GM23248 (cell line): ENCODE data around the gene CDR2. TPM values are rescaled to one million over a fixed set of nuclear protein-coding genes. Genes with fewer than 3 reads are reported as not detected.

Source experiments
- DNase-seq: peaks from one replicate; pipeline ENCODE4 v3.0.0-alpha.2; 2015
- H2AFZ ChIP-seq: fragments of 200-600 bp; sonication (generic); 2 replicates; pipeline ENCODE4 v1.6.1; 2016; ENCODE audit warnings: antibody characterized with exemption
- H3F3A ChIP-seq: fragments of 200-600 bp; sonication (generic); 2 replicates; pipeline ENCODE4 v1.6.1; 2016; ENCODE audit warnings: mild to moderate bottlenecking, antibody characterized with exemption, mixed run types; ENCODE audit not compliant: insufficient read depth
- H3K27ac ChIP-seq: fragments of 200-600 bp; sonication (generic); 2 replicates; pipeline ENCODE4 v1.5.1; 2016; ENCODE audit warnings: mild to moderate bottlenecking
- H3K27me3 ChIP-seq: fragments of 200-600 bp; sonication (generic); replicated peaks from 2 replicates; pipeline ENCODE4 v1.6.1; 2016; ENCODE audit warnings: mild to moderate bottlenecking; ENCODE audit not compliant: insufficient read depth
- H3K36me3 ChIP-seq: fragments of 200-600 bp; sonication (generic); 2 replicates; pipeline ENCODE4 v1.6.1; 2016; ENCODE audit warnings: low read depth, mild to moderate bottlenecking
- H3K4me1 ChIP-seq: fragments of 200-600 bp; sonication (generic); 2 replicates; pipeline ENCODE4 v1.6.1; 2016; ENCODE audit warnings: mild to moderate bottlenecking; ENCODE audit not compliant: insufficient read depth
- H3K4me2 ChIP-seq: fragments of 200-600 bp; sonication (generic); one replicate; pipeline ENCODE4 v1.6.1; 2016; ENCODE audit warnings: mild to moderate bottlenecking; ENCODE audit not compliant: unreplicated experiment
- H3K4me3 ChIP-seq: fragments of 200-600 bp; sonication (generic); 2 replicates; pipeline ENCODE4 v1.5.1; 2016; ENCODE audit warnings: mild to moderate bottlenecking
- H3K79me2 ChIP-seq: fragments of 200-600 bp; sonication (generic); 2 replicates; pipeline ENCODE4 v1.6.1; 2016; ENCODE audit warnings: mild to moderate bottlenecking; ENCODE audit not compliant: insufficient read depth
- H3K9ac ChIP-seq: fragments of 200-600 bp; sonication (generic); 2 replicates; pipeline ENCODE4 v1.6.1; 2016; ENCODE audit warnings: mild to moderate bottlenecking
- H3K9me2 ChIP-seq: fragments of 200-600 bp; sonication (generic); 2 replicates; pipeline ENCODE4 v1.6.1; 2016; ENCODE audit warnings: mixed run types, mild to moderate bottlenecking, moderate library complexity; ENCODE audit not compliant: insufficient read depth
- H3K9me3 ChIP-seq: fragments of 200-600 bp; sonication (generic); one replicate; pipeline ENCODE4 v1.6.1; 2017; ENCODE audit warnings: low read depth
- H4K20me1 ChIP-seq: fragments of 200-600 bp; sonication (generic); 2 replicates; pipeline ENCODE4 v1.6.0; 2016; ENCODE audit not compliant: insufficient read depth
- EZH2 ChIP-seq: fragments of 200-600 bp; sonication (generic); IDR thresholded peaks from 2 replicates; pipeline ENCODE4 v1.6.1; 2018; ENCODE audit warnings: antibody characterized with exemption, mild to moderate bottlenecking; ENCODE audit not compliant: insufficient read depth, poor library complexity, severe bottlenecking
- EZH2phosphoT487 ChIP-seq: fragments of 200-600 bp; sonication (generic); IDR thresholded peaks from 2 replicates; pipeline ENCODE4 v1.6.1; 2018; ENCODE audit warnings: antibody characterized with exemption, moderate library complexity, mild to moderate bottlenecking, low read depth; ENCODE audit not compliant: insufficient read depth
- WGBS, 2 experiments: methylation state at CpG; one replicate each; pipeline ENCODE4 v1.1.6; 2015 to 2017; ENCODE audit warnings: low lambda C conversion rate in 2 of 2, low coverage in 1 of 2; ENCODE audit errors: missing lambda C conversion rate in 2 of 2; 5-methylcytosine and 5-hydroxymethylcytosine counted together
- in situ Hi-C: fragments of 300-500 bp; cut with MboI; formaldehyde crosslinking; loops from 2 replicates; pipeline ENCODE4 v1.15.0; 2020
- polyA plus RNA-seq: library from polyadenylated mRNA; unstranded; fragments of >200 nt; fragmentation: Nextera tagmentation; extraction: Ambion mirVana; gene quantifications from 2 replicates; pipeline ENCODE4 v1.2.1, GENCODE V29; 2016
- total RNA-seq: library from RNA; depleted of rRNA; stranded (reverse); fragments of >200 nt; shearing (Covaris generic); gene quantifications from 2 replicates; pipeline ENCODE4 v1.2.3, GENCODE V29; 2014

The CDR2 gene
- total and polyA plus RNA-seq, 2 experiments from 2014 or later, result 25.1 to 45.6 TPM

GRCh38 chr16:22366371-22366770, 8.0 kb downstream of the CDR2 start:
- H4K20me1 ChIP-seq, result peaks cover 1% of the 10 kb centered on the region; the same call in 1 of the 2 replicates

GRCh38 chr16:22364241-22364640, 10.2 kb downstream of the CDR2 start:
- H2AFZ ChIP-seq, result no peak overlapping the region
- no peak overlapping the region for H3K9ac ChIP-seq
- H3K4me1 ChIP-seq, result peaks cover 17% of the 10 kb centered on the region
- no peak overlapping the region for H3K27ac ChIP-seq
- peaks cover 47% of the 10 kb centered on the region for H3K36me3 ChIP-seq
- no peak for DNase-seq
- H3F3A ChIP-seq, result peaks cover 37% of the 10 kb centered on the region
- no peaks in the 10 kb centered on the region for H3K9me2 ChIP-seq
- H3K4me2 ChIP-seq, result no peak overlapping the region
- H3K9me3 ChIP-seq, result no peaks in the 10 kb centered on the region
- in situ Hi-C loops, result no loop called here
- WGBS, 2 experiments, result 97 to 98% methylated on average over 2 of the region's 2 CpGs
- H3K4me3 ChIP-seq, result no peak overlapping the region
- H3K27me3 ChIP-seq, result no peaks in the 10 kb centered on the region
- TF ChIP-seq EZH2phosphoT487, result no peak
- TF ChIP-seq EZH2, result no peak
- peaks cover 5% of the 10 kb centered on the region; the same call in 1 of the 2 replicates for H4K20me1 ChIP-seq
- peaks cover 100% of the 10 kb centered on the region for H3K79me2 ChIP-seq

More at GRCh38 chr16:22366371-22366770, 8.0 kb downstream of the CDR2 start:
- Histone ChIP-seq H3K36me3 (peaks cover 36% of the 10 kb centered on the region), H3K9me3 (no peaks in the 10 kb centered on the region), H3K4me1 (peaks cover 36% of the 10 kb centered on the region), H3K9me2 (no peaks in the 10 kb centered on the region), H3F3A (peaks cover 54% of the 10 kb centered on the region), H3K79me2 (peaks cover 94% of the 10 kb centered on the region), H3K27ac (no peak overlapping the region), H3K4me3 (no peak overlapping the region), H3K4me2 (no peak overlapping the region), H2AFZ (no peak overlapping the region), H3K27me3 (no peaks in the 10 kb centered on the region), H3K9ac (no peak overlapping the region)
- 96 to 100% methylated on average over 1 to 2 of the region's 2 CpGs for WGBS, 2 experiments
- in situ Hi-C loops, result no loop called here
- no peak for TF ChIP-seq EZH2phosphoT487
- no peak for TF ChIP-seq EZH2
- no peak for DNase-seq

DNA sequence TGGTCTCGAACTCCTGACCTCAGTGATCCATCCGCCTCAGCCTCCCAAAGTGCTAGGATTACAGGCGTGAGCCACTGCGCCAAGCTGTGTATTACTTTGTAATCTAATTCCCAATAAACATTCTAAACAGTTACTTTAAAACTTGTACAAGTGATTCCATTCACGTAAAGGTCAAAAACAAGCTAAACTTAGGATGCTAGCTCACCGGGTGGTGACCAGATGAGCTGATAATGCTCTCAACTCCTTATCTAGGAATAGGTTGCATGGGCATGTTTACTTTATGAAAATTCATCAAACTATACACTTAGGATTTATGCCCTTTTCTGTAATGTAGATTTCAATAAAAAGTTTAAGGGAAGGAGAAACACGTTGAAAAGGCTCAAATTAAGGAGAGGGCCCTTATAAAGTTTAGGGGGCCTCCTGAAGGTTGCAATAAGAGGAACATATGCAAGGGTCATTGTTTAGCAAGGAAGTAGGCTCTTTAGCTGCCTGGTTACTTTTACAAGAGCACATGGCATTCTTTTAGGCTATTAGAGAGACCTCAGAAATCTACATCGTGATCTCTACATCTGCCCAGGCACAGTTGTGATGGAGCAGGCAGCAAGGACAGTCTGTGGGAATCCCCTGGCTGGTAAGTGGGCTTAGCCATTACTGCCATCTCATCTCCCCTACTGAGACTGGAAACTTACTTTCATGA, 13.3 kb downstream of the CDR2 start:
- no peak for TF ChIP-seq EZH2phosphoT487
- no peak for TF ChIP-seq EZH2
- peaks cover 19% of the 10 kb centered on the region for H3F3A ChIP-seq
- peaks cover 12% of the 10 kb centered on the region; the same call in 1 of the 2 replicates for H3K4me1 ChIP-seq
- no peak overlapping the region for H3K4me2 ChIP-seq
- H3K9me3 ChIP-seq, result no peaks in the 10 kb centered on the region
- 0 out of 2 replicates have a peak, but pooled peaks cover 5% of the 10 kb centered on the region for H4K20me1 ChIP-seq
- H3K4me3 ChIP-seq, result no peak overlapping the region
- H3K9ac ChIP-seq, result no peak overlapping the region
- H3K27me3 ChIP-seq, result no peaks in the 10 kb centered on the region
- in situ Hi-C loops, result no loop called here
- 85 to 90% methylated on average over 8 of the region's 8 CpGs for WGBS, 2 experiments
- peaks cover 47% of the 10 kb centered on the region for H3K36me3 ChIP-seq
- no peak overlapping the region for H3K27ac ChIP-seq
- H2AFZ ChIP-seq, result no peak overlapping the region
- DNase-seq, result no peak
- H3K79me2 ChIP-seq, result peaks cover 100% of the 10 kb centered on the region
- no peaks in the 10 kb centered on the region for H3K9me2 ChIP-seq

DNA sequence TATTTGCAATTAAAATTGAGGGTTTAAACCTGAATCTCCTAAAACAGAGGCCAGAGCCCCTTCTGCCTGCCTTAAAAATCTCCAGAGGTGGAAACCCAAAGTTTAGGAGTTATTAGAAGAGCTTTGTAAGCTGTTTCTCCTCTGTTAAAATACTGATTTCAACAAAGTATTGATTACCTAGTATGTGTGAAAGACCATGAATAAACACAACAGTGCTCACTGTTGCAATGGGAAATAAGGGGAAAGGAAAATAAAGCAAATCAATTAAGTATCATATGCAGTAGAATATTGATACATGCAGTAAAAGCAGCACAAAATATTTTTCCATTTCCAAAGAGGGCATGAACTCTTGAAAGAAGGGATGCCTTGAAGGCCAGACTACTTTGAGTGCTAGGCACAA, 14.7 kb downstream of the CDR2 start:
- H3K4me1 ChIP-seq, result peaks cover 22% of the 10 kb centered on the region; the same call in 1 of the 2 replicates
- H3K27me3 ChIP-seq, result no peaks in the 10 kb centered on the region
- no peaks in the 10 kb centered on the region for H3K9me3 ChIP-seq
- 0 out of 2 replicates have a peak, but pooled peaks cover 5% of the 10 kb centered on the region for H4K20me1 ChIP-seq
- no peak overlapping the region for H3K4me3 ChIP-seq
- H3K27ac ChIP-seq, result no peak overlapping the region
- TF ChIP-seq EZH2phosphoT487, result no peak
- TF ChIP-seq EZH2, result no peak
- peaks cover 22% of the 10 kb centered on the region for H3F3A ChIP-seq
- no peak overlapping the region for H2AFZ ChIP-seq
- peaks cover 100% of the 10 kb centered on the region for H3K79me2 ChIP-seq
- H3K9ac ChIP-seq, result no peak overlapping the region
- H3K4me2 ChIP-seq, result no peak overlapping the region
- DNase-seq, result no peak
- in situ Hi-C loops, result no loop called here
- H3K9me2 ChIP-seq, result no peaks in the 10 kb centered on the region
- H3K36me3 ChIP-seq, result peaks cover 49% of the 10 kb centered on the region
